Stimulated activated naive CD4-positive, alpha-beta T cell treated with Interleukin-2 at 50 U/mL for 16 hours (primary cell): ENCODE measurements around the gene VIPR1.
A peak's percentile ranks its signal among the peaks of the same experiment; 100 is the strongest.

Experiments used
- DNase-seq: peaks from one replicate; lab custom pipeline; 2025; lab: John Stamatoyannopoulos, UW

The VIPR1 gene

DNA sequence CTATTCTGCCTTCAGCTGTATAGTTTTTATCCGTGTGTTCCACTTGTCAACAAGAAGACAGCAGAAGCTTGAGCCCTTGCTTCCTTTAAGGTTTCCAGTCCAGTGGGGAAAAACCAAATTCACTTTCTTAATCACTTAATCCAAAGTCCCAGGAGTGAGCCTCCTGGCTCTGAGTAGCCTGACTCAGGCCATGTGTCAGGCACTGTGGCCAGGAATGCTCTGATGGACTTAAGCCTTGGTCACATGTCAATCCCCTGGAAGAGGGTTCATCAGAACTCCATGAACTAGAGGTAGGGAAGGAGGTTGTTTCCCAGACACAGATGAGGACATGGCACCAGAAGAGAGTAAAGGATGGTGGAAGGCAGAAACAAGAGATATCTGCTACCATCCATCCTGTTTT is 8.8 kb downstream of the VIPR1 start:
- DNase-seq, result no peak

DNA sequence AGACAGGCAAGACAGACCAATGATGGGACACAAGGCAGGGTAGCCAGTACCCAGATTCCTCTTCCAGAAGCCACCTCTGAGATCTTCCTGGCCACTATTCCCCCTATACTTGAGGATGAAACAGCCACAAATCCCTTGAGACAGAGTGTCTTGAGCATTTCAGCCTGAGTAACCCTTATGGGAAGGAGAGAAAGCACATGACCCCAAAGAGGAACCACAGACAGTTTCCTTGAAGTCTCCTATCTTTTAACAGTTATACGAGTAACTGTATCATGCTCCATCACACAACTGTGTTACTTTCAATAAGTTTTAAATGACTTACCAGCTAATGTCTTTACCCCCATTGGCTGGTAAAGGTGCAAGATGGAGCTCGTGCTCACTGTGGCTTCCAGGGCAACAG is 9.3 kb downstream of the VIPR1 start:
- no peak for DNase-seq

DNA sequence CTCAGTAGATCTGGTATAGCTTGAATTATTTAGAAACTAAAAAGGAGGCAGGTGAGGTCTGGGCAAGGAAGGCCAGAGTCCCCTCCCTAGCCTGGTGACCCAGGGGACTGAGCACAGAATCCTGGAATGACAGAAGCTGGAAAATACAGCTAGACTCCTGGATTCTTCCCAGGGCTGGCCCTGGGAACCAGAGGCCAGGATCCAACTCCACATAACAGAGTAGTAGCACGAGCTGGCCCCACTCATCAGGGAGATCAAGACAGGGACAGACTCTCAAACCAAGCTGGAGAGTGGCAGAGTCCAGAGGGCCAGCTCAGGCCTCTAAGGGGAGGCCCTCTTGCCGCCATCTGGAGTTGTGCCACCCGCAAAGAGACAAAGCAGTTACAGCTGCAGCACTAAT is 10.7 kb downstream of the VIPR1 start:
- DNase-seq, result no peak

DNA sequence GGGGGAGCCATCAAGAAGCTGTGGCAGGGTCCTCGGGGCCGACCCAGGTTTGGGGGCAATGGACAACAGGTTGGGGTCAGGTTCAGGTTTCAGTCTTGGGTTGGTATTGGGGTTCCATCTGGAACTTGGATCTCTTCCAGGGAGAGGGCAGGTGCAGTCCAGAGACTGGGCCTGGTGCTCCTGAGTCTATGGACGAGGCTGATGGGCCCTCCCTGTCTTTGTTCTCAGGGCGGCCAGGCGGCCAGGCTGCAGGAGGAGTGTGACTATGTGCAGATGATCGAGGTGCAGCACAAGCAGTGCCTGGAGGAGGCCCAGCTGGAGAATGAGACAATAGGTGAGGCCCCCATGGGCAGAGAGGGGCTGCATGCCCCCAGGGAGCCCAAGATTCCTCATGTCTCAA is 11.1 kb downstream of the VIPR1 start:
- DNase-seq, result no peak

DNA sequence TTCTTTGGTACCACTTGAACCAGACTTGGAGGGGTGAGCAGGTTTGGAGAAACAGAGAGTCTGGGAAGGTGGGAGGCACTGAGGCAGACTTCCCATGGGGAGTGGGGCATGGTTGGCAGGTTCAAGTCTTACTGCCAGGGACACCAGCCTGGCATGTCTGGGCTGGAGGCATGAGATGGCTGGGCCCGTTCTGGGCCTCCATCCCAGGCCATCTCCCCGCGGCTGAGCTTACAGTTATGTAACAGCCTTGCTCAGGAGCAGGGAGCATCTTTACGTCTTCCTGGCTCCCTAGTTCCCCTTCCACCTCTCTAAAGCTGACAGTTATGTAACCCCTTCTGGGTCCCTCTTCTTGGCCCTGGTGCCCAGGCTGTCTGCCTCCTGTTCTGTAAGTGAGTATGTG is 12.4 kb downstream of the VIPR1 start:
- DNase-seq, result no peak

DNA sequence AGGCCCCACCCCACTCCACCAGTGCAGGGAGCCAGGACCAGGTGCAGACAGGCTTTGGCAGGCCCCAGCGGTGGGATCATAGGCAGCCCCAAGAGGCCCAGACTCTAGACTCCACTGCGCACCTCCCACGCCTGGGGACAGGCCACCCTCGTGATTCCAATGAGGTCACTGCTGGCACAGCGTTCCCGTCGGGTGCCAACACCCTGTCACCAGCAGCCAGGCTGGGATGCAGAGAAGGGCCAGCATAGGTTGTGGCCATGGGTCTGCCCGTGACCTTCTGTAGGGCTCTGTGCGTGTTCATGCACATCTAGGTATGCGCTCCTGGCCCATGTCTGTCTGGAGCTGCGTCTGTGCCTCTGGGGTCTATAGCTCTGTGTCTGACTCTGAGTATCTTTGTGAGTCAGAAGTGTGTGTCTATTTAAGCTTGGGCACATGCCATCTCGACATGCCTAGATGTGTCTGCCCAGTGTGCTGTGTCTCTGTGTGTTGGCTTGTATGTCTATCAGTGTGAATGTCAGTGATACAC is 13.0 kb downstream of the VIPR1 start:
- no peak for DNase-seq

DNA sequence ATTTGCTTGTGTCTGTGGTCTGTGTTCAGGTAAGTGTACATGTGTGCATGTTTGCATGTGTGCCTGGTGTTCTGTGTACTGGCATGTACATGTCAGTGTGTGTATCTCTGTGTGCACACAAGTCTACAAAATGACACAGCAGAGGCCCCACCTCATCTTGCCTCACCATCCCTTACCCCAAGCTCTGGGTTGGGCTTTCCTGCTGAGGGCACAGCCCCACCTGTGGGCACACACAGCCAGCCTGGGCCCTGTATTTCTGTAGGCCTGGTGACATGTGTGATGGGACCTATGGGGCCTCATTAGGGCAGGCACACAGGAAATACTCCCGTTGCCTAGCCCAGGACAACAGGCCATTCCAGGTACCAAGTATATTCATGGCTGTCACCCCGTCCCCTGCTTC is 13.5 kb downstream of the VIPR1 start:
- DNase-seq, result no peak

DNA sequence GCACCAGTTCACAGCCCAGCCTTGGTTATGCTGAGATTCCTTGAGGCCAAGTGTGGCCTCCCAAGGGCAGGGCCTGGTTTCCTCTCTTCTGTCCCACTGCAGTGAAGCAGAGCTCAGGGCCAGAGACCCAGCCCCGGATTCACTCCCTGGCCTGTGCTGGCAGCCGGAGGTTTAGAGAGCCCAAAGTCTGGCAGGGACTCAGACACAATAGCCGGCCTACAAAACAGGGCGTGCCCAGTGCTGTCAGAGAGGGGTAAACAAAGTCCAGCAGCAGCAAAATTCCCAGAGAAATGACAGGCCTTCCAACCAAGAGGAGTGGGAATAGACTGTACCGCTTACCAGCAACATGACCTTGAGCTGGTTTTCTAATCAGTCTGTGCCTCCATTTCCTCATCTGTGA is 14.0 kb downstream of the VIPR1 start:
- DNase-seq, result no peak

DNA sequence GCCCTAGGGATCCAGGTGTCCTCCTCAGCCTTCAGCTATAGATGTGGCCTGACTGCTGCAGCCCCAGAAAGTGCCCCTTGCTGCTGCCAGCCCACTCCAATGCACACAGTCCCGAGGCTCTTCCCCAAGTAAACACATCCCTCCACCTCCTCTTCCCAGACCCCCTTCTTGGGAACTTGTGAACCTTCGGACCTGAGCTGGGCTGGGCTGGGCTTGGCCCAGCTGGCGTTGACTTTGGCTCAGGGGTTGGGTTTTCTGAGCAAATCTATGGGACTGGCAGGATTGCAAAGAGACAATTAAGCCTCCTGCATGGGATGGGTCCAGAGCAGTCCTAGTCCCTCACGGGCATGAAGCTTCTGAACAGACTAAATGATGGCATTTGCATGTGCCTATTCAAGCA is 14.7 kb downstream of the VIPR1 start:
- DNase-seq, result no peak

DNA sequence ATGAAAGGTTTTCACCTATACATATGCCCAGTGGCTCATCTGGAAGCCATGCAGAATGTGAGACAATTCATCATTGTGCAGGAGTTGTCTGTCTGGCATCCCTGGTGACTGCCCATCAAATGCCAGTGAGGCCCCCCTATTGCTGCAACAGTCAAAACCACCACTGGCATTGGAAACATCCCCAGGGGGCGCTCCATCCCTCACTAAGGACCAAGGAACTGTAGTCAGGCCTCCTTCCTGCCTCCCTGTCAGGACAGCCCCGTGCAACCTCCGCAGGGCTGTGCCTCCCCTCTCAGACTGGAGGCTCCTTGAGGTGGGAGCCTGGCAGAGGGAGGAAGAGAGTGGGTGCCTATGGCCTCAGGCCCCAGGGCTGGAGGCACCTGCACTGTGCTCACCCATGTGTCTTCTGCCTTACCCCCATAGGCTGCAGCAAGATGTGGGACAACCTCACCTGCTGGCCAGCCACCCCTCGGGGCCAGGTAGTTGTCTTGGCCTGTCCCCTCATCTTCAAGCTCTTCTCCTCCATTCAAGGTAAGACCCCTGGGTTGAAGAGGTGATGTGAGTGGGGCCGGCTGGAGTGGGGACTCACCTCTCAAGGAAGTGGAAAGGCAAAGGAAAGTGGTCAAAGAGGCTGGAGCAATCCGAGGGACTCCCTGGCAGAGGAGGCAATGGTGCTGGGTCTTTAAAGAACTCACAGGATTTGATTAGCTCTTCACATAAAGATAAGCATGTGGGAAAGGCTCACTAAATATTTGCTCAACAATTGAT is 16.5 kb downstream of the VIPR1 start:
- DNase-seq, result no peak

DNA sequence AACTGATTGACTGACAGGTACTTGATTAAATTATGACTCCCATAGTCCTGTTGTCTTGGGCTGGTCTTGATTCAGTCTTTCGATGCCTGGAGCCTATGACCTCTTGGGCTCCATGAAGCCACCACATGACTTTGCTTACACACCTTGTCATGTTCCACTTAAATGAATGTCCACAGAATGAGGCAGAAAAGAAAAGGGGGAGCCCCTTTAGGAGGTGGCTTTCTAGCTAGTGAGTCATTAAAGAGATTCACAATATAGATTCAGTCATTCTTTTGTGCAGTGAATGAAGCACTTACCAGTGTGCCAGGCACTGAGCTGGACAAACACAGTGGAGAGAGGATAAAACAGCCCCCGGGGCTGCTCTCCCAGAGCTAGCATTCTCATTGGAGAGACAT is 17.1 kb downstream of the VIPR1 start:
- DNase-seq, result no peak

DNA sequence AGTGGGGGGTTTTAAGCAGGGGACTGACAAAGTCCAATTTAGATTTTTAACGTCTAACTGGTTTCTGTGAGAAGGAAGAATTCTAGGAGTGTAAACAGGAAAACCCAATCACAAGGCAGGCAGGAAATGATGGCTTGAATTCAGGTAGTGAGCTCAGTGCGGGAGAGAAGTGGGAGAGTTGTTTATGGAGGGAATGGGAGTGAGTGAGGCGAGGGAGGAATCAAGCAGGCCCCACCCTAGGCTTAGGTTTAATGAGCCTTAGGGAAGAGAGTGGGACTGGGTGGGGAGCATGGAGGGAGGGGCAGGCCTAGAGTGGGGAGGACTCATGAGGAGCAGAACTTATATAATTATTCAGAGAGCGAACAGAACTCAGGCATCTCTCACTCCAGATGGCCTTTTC is 17.9 kb downstream of the VIPR1 start:
- DNase-seq, result no peak

DNA sequence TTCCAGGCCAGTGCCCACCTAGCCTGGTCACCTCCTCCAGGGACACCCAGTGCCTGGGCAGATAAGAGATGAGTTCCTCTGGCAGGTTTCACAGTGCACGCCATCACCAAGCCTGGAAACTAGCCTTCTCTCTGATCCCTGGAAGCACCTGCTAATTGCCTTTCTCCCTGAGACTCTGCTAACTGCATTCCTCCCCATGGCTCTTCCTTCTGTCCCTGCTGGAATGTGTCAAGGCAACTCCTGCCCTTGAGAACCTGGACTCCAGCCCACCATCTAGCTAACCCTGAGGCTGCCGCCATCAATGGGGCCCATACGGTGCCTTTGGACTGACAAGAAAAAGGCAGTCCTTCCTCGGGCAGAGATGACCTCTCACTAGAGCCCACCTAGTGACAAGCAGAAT is 18.5 kb downstream of the VIPR1 start:
- DNase-seq, result no peak

DNA sequence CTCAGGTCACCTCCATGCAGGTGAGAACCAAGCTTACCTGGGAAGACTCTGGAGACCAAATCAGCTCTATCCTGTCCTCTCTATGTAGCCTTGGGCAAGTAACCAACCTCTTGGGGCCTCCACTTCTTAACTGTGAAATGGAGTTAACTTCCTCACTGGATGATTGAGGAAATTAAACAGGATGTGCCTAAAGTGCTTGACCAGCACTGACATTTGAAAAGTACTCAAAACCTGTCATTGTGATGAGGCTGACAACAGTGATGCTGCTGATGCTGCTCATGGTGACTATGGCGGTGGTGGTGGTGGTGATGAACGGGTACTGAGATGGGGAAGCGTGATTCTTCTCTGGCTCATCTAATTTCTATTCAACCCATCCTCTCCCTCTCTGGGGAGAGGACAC is 22.3 kb downstream of the VIPR1 start:
- no peak for DNase-seq

DNA sequence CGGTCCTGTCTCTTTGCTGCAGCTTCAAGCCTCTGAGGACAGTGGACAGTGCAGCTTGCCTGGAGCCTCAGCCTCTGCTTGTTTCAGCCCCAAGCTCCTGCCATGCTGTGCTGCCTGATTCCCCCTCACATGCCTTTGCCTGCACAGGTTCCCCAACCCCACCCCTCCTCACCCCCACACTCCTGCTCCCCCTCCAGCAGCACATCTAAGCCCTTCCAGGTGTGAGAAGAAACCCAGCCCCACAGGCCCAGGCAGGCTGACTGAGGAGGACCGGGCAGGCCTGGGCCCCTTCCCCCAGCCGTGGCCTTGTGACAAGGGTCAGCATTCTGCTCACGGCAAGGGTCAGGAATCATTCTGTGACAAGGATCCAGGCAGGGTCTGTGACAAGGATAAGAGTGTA is 22.8 kb downstream of the VIPR1 start:
- no peak for DNase-seq

DNA sequence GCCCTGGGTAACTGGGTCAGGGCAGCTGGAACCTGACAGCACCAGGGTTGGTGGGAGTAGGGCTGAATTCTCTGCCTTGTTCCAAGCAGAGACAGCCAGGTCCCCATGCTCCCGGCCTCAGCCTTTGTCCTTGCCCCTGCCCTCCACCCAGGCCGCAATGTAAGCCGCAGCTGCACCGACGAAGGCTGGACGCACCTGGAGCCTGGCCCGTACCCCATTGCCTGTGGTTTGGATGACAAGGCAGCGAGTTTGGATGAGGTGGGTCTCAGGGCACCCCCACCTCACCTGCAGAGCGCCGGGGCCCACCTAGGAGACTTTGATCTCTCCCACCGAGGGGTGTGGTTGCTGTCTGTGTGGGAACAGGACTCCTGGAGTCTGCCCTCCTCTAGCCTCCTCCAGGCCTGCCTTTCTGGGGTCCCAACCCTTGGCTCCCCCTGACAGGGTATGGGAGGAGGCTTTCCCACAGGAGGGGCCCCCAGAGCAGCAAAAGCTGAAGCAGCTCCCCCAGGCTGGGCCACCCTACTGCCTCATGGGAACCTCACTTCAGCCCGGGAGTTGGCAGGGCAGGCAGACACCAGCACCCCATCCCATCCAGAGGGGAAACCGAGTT is 23.4 kb downstream of the VIPR1 start:
- DNase-seq, result no peak

DNA sequence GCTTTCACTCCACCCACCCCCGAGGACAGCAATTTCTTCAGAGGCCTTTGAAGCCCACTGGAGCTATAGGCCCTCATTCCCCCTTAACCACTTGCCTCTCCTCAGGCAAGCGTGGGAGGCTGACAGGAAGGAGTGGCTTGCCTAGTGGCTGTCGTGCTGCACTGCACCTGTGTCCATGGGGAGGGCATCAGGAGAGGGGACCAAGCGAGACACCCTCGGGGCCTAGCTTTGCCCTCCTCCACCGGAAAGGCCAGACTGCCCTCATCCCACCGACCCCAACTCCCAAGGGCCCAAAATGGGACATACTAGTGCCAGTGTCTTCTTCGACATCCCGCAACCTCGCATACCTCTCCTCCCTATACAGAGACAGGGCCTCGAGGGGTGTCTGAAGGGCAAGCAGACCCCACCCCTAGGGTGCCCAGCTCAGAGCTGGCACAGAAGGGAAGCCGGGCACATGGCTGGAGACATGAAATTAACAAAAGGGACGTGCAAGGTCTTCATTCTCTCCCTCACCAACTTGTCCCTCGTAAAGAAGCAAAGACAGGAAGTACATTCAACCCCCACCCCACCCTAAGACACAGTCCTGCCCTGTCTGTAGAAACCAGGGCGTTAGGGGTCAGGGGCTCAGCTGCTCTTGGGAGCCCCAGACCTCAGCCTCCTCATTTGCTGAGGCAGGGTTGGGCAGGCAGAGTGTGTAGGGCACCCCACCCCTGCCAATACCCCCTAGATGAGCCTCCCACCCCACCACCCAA is 24.3 kb downstream of the VIPR1 start:
- peak; percentile 42 for DNase-seq

DNA sequence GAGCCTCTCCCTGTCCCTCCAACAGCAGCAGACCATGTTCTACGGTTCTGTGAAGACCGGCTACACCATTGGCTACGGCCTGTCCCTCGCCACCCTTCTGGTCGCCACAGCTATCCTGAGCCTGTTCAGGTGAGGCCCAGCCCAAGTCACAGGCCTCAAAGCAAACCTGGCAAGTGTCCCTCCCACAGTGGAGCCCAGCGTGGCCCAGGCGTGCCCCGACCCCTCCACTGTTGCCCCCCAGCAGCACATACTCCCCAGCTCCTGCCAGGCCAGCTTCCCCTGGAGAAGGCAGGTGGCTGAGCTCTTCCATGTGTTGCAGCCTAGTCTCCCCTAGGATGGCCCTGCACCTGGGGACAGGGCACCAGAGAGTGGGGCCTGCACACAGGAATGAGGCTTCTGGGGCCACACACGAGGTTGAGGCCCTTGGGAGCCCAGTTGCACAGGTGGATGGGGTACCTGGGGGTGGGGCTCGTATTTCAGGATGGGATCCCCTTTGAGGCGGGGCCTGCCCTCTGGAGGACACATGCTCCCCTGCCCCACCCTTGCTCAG is 25.0 kb downstream of the VIPR1 start:
- DNase-seq, result no peak

DNA sequence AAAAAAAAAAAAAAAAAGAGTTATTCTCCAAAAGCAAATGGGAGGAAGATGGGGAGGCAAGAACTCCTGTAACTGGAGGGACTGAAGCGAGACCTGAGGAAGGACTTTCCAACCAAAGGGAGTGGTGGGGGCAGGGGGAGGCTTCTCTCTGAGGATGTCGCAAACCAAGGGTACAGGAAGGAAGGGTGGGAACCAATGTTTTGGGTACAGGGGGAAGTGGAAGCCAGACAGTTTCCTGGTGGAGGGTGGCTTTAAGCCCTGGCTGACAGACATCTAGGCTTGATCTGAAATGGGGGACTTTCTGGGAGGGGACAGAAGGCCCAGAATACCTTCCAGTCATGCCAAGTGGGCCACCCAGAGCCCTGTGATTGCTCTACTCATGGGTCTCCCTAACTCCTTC is 27.0 kb downstream of the VIPR1 start:
- DNase-seq, result no peak

DNA sequence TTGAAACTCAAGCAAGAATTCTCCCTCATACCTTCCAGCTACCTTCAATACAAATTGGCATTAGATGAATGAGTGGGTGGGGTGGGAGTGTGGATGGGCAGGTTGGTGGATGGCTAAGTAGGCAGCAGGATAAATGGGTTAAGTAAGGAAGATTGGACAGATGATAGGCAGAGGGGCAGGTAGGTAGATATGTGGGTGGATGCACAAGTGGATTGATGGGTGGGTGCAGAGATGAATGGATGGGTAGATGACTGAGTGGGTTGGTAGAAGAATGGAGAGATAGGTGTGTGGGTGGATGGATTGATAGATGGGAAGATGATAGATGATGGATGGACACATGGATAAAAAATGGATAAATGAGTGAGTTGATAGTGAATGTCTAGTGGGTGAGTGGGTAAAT is 27.6 kb downstream of the VIPR1 start:
- no peak for DNase-seq

DNA sequence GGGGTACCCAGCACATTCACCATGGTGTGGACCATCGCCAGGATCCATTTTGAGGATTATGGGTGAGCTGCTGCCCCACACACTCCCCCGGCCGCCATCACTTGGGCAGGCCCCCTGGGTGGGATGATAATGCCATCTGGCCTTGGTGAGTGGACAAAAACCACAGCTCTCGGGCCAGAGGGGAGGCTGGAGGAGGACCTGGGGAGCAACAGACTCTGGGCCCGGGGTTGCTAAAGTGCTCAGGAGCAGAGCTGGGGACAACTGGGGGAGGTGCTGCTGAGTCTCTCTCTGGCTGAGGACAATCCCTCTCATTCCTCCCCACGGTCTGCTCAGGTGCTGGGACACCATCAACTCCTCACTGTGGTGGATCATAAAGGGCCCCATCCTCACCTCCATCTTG is 29.0 kb downstream of the VIPR1 start:
- DNase-seq, result no peak

DNA sequence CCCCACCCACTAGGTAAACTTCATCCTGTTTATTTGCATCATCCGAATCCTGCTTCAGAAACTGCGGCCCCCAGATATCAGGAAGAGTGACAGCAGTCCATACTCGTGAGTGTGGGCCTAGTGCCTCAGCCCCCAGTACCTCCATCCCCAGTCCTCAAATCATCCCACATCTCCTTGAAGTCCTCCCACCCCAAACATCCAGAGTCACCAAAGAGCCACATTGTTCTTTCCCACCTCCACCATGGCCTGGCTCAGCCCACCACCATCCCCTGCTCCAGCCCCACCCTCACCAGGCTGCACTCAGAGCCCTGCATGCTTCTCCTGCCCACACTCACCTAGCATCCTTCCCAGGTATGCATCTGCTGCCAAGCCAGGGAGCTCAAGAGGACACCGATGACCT is 29.8 kb downstream of the VIPR1 start:
- DNase-seq, result no peak
